HG03432 (cell line): ENCODE data around the gene FBXO8.

Experiments
- ATAC-seq: cut with Tn5 transposase; IDR thresholded peaks from one replicate; pipeline ENCODE4 v1.9.1; 2021; ENCODE audit warnings: mild to moderate bottlenecking, moderate library complexity; ENCODE audit not compliant: unreplicated experiment

FBXO8 gene

DNA sequence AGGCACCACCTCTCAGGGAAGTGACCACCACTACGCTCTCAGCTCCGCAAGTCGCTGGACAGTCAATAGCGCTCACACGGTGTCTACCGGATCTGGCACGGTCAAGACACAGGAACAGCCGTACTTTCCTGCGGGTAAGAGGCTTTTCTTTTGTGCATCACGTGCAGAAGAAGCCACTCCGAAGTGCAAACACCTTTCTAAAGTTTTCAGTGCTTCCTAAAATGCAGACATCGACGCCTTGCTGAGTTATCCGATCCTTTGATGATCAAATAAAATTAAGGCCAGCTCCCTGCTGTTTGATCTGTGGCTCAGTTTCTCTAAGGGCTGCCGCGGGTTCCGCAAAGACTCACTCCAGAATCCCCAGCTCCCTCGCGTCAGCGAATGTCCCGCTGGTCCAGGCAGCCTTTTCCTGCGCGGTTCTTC, 71.8 kb downstream of the FBXO8 start:
- no peak for ATAC-seq

DNA sequence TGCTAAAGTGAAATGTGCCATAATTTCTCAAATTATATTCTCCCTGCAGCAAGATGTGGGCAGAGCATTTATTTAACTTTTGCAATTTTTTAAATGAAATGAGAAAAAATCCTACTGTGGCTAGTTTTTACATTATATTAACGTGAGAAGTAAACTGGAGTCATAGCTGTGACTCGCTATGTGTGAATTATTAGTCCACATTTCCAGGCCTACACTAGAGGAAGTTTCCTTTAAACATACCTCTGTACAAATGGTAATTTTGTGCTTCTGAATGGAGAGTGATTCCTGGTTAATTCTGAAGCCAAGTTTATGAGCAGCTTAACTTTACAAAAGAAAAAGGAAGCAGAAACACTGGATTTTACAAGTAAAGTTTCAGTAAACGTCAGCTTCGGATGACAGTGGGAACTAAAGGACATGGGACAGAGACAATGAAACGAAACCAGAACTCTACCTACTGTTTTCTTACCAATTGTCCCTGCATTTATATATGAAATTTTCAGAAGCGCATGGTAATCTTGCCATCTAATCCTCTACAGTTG, 72.4 kb downstream of the FBXO8 start:
- ATAC-seq: no peak

DNA sequence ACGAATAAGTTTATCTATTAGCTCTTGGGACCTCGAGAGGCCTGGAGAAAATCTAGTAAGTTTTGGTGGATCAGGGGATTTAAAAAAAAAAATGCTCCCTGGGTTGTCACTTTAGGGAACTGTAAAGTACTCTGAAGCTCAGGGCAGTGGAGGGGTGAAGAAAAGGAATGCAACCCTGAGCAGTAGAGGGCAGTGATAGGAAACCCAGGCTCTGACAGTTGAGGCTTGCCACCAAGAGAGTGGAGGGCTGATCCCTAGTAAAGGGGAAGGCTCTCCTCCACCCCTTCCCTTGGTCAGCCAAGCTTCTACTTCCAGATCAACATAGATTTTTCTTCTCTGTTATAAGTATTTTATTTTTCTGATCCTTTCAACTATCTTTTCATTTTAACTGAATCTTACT, 73.1 kb downstream of the FBXO8 start:
- no peak for ATAC-seq

DNA sequence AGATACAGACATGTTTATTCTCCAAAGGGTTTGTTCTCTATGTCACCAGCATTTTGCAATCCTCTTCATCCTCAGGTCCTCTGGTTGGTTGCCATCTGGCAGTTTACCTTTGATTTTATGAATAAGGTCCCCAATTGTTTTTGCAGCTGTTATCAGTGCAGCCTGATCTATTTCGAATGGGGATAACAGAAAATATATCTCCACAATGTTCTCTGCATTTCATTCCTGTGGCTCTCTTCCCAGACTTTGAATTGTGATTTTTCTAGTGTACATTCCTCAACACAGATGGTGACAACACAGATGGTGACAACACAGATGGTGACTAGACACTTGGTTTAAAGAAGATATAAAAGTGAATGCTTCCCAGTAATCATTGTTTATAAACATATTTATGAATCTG, 74.1 kb downstream of the FBXO8 start:
- no peak for ATAC-seq

DNA sequence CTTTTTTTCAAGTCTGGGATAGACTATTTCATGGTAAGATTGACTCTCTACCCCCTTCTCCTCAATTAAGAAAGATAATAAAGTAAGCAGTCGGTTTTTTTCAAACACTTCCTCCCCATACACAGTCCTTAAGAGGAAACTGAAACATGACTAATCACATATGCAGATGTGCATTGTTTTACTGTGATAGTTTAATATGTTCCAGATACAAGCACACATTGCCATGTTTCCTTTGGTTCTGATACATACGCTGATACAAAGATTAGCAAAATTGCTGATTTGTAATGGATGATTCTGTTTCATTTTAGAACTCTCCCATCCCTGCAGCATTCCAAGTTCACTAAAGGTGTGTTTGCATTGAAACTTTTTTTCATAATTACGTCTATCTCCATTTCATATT, 76.1 kb downstream of the FBXO8 start:
- no peak for ATAC-seq

DNA sequence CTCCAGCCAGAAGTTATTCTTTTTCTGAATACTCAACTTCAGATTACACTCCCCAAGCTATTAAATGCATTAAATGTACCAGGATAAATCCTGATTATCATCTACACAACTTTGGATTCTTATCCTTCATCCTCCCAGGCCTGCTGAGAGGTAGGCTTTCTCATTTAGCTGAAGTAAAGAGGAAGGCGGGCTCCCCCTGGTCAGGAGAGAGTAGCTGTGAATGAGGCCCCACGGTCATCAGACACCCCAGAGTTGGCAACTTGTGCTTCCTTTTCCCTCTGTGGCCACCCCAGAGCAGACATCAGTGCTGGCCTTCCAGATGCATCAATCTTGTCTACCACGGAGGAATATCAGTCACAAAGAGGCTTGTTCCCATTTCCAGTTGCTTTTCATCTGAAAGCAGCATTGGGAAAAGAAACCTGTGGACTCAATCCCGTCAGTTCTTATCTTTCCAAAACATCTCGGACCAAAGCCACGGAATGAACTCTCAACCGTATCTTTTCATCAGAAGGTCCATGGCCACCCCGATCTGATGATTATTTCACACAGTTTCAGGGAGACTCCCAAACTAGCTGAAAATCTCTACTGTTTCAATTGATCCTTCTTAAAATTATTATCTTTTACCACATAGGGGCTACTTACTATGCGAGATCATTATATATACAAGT, 79.2 kb downstream of the FBXO8 start:
- ATAC-seq: no peak

DNA sequence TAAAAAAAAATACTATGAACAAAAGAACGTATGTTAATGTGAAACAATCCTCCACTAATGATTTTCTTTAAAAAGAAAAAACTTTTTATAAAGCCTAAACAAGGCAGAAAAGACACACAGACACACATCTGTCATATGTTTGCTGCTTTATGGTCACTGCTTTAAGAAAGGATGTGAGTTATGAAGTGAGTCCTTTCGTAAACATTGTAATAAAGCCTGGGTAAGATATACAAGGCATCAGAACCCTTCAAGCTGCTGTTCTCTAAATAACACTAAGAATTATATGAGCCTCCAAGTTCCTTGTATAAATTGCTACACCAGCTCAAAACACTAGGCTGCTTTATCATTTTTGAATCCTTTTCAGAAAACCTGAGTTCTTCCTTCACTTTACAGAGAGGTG, 81.6 kb downstream of the FBXO8 start:
- ATAC-seq: no peak

DNA sequence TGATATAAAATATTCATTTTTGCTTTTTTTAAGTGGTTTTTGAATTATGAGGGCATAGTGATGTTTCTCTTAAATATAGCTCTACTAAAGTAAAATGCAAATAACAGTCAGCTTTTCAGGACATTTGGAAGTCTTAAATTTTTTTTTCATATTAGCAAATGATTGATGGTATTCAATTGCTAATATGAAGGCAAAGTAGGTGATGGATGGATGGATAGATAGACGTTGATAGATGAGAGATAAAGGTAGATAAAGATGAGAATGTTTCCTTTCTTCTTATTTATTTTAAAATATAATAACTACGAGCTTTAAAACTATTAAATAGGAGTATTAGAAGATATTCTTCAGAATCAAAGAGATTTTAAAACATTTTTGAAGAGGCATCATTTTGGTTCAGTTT, 83.7 kb downstream of the FBXO8 start:
- ATAC-seq: no peak

DNA sequence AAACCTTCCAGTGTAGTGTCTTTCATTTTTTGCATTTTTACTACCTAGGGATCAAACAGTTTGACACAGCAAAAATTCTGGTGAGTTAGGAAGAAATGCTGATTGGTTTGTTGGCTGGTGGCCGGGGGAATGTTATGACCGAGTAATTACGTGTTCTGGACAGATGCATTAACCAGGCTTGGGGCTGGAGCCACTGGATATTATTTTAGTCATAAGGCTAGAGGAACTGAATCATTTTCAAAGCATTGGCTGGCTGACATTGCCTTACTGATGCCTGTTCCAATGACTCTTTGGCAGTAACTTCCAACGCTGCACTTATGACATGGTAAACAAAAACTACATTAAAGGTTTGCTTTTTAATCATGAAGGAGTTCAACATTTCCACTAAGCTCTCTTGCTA, 84.6 kb downstream of the FBXO8 start:
- ATAC-seq: no peak

DNA sequence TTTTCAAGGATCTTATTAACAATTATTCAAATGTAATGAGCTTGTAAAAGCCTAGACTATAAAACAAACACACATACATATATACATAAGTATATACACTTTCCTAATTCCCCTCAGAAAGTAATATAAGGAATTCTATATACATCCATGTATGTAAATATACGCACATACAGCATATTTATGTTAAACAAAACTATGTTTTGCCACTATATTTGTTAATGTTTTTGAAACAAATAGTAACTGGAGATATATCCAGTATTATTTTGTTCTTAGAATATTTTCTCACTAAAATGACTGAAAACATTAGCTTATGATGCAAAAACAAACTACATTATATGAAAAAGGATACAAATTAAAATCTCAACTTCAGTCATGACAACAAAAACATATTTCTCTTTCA, 85.1 kb downstream of the FBXO8 start:
- ATAC-seq: no peak

DNA sequence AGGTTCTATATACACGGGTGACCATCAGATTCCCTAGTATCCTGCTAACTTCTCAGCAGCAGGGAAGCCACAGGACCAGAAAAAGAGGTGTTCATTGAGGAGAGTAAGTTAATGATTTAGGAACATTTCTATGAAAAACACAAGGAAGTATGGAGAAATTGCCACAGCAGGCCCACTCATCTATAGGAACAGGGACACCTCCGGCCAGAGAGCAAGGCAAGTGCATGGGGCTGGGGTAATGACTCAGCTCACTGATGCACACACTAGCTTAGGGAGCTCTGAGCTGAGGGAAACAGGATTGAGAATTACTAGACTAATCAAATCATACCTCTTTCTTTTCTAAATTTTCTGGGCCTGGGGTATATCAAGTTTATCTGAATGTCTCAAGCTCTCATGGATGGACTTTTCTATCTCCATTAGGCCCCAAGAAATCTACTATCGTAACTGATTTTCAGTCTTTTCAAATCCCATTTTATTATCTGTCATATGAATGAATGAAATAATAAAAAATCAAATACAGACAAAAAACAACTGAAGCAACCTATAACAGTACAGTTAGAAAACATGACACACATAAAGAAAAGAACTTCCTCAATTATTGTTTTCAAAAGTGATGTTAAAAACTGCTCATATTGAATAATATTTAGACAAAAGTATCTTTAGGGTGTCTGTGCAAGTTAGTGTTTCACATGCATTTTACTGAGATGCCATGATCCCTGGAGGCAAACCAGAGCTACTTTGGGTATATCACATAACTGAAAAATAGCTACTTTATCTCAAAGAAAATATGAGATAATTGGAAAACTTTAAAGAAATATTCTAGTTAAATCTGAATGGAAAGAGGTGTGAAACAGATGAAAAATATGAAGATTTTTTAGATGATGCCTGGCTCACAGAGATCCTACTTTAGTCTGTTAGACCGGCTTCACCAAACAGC, 89.8 kb downstream of the FBXO8 start:
- no peak for ATAC-seq

DNA sequence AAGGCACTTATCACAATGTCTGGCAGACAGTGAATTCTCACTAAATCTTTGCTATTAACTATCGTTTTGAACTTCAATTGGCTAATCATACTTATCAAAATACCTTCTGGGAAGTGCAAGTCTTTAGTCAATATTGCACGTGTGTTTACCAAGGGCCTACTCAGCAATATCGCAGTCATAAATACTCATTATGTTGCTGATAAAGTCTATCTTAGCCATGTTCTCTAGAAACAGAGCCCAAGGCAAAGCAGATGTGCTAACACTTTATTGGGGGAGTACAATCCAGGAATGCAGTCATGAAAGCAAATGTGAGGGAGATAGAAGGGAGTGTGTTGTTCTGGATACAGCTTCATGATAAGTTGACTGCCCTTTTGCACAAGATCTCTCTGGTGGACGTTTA, 90.5 kb downstream of the FBXO8 start:
- no peak for ATAC-seq

DNA sequence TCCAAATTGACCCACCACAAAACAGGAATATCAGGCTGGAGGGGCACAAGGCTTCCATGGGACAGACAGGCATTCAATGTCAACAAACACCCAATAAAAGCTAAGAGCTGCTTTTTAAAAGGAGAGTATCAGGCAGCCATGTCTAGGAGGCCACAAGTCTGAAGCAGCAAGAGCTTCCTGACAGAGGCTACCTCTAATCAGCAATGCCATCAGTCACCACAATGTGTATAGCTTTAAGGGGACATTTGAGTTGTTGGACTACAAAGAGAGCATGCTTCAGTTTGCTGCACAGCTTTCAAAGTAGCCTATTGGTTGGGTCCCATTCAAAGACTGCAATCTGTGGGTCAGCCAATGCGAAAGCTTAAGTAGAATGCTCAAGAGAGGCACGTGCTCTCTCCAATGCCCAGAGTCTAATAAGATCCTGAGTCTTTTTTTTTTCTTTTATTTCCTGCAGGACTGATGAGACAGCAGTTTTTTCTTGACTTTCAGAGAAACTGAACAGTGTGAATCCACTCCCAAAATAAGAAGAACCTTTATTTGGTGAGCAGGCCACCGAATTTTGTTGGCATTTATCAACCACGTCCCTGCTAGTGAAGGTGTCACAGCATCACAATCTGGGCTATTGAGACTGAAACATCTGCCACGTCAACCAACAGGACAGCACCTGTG, 92.5 kb downstream of the FBXO8 start:
- ATAC-seq: no peak

DNA sequence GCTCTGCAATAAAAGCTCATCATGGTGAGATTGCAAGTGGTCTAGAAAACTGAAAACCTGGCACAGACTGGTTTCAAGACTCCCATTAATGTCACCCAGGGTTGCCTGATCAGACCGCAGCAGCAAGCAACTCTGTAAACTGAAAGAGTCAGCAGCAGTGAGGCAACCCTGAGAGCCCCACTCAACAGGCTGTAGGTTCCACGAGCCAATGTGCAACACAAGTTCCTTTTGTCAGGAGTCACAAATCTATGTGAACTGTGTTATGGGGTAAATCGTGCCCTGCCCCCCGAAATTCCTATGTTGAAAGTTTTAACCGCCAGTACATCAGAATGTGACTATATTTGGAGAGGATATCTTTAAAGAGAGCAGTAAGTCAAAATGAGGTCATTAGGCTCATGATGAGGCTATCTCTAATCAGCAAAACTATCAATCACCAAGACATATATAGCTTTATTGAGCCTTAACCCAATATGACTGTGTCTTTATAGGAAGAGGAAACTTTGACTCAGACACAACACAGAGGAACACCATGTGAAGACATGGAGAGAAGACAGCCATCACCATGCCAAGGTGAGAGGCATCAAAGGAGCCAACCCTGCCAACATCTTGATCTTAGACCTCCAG, 94.0 kb downstream of the FBXO8 start:
- ATAC-seq: no peak
